WTC11 (cell line): Measurements from ENCODE around the gene ATP7A. TPM values are rescaled to one million over a fixed set of nuclear protein-coding genes. Genes with fewer than 3 reads are reported as not detected.

Source experiments
- ATAC-seq: fragments of 200-7000 bp; cut with Tn5 transposase; 2 replicates; pipeline ENCODE4 v1.10.0; 2021; ENCODE audit warnings: mild to moderate bottlenecking, moderate library complexity
- CTCF ChIA-PET: fragments of 300-600 bp; sonication (Branson Sonifier 250); formaldehyde crosslinking; loops from one replicate; lab custom pipeline; 2021; ENCODE audit warnings: antibody characterized with exemption; lab: Charles Lee
- POLR2A ChIA-PET: fragments of 350-600 bp; sonication (Branson Sonifier 250); formaldehyde crosslinking; loops from one replicate; lab custom pipeline; 2021; ENCODE audit warnings: antibody characterized with exemption; lab: Charles Lee
- DNase-seq: peaks from one replicate; pipeline ENCODE4 v3.0.0; 2021; ENCODE audit warnings: low spot score
- H3K27ac Mint-ChIP-seq: 2 replicates; pipeline ENCODE4 v1.8.0; 2021; ENCODE audit warnings: mixed read lengths
- H3K27me3 Mint-ChIP-seq: 2 replicates; pipeline ENCODE4 v1.8.0; 2021; ENCODE audit warnings: low read depth, mild to moderate bottlenecking, moderate library complexity, mixed read lengths
- H3K36me3 Mint-ChIP-seq: 2 replicates; pipeline ENCODE4 v1.8.0; 2021; ENCODE audit warnings: mixed read lengths
- H3K4me1 Mint-ChIP-seq: 2 replicates; pipeline ENCODE4 v1.8.0; 2022; ENCODE audit warnings: mixed read lengths
- H3K4me3 Mint-ChIP-seq: 2 replicates; pipeline ENCODE4 v1.8.0; 2021; ENCODE audit warnings: mild to moderate bottlenecking, moderate library complexity, mixed read lengths
- H3K9me3 Mint-ChIP-seq: 2 replicates; pipeline ENCODE4 v1.8.0; 2021; ENCODE audit warnings: mixed read lengths
- ATF1 ChIP-seq: sonication (generic); formaldehyde crosslinking; IDR thresholded peaks from 2 replicates; pipeline ENCODE4 v1.8.1; 2023; ENCODE audit warnings: mild to moderate bottlenecking, moderate library complexity, missing genetic modification reagents
- ETV6 ChIP-seq: sonication (generic); formaldehyde crosslinking; IDR thresholded peaks from 2 replicates; pipeline ENCODE4 v1.8.1; 2022; ENCODE audit warnings: mild to moderate bottlenecking, missing genetic modification reagents
- HMGA2 ChIP-seq: fragments of 250-450 bp; sonication (Bioruptor Pico); IDR thresholded peaks from 2 replicates; pipeline ENCODE4 v1.4.0; 2021; ENCODE audit warnings: mild to moderate bottlenecking, moderate library complexity
- IRF2 ChIP-seq: sonication (generic); formaldehyde crosslinking; IDR thresholded peaks from 2 replicates; pipeline ENCODE4 v1.8.0; 2022; ENCODE audit warnings: low read depth, missing genetic modification reagents, borderline replicate concordance
- NR1H2 ChIP-seq: sonication (generic); formaldehyde crosslinking; IDR thresholded peaks from 2 replicates; pipeline ENCODE4 v1.9.0; 2021; ENCODE audit warnings: mild to moderate bottlenecking, moderate library complexity, missing genetic modification reagents
- OVOL2 ChIP-seq: fragments of 250-450 bp; sonication (Bioruptor Pico); IDR thresholded peaks from 2 replicates; pipeline ENCODE4 v1.9.0; 2021; ENCODE audit warnings: mild to moderate bottlenecking, borderline replicate concordance
- SOX15 ChIP-seq: fragments of 250-450 bp; sonication (Bioruptor Pico); IDR thresholded peaks from 2 replicates; pipeline ENCODE4 v1.9.0; 2021; ENCODE audit warnings: mild to moderate bottlenecking
- SP1 ChIP-seq: sonication (generic); formaldehyde crosslinking; conservative IDR thresholded peaks from 2 replicates; pipeline ENCODE4 v1.8.1; 2022; ENCODE audit warnings: missing genetic modification reagents
- TCF7 ChIP-seq: sonication (generic); formaldehyde crosslinking; IDR thresholded peaks from 2 replicates; pipeline ENCODE4 v1.8.0; 2022; ENCODE audit warnings: mild to moderate bottlenecking, low read depth, missing genetic modification reagents, moderate library complexity
- TEAD1 ChIP-seq: sonication (generic); formaldehyde crosslinking; IDR thresholded peaks from 2 replicates; pipeline ENCODE4 v1.8.0; 2022; ENCODE audit warnings: mild to moderate bottlenecking, missing genetic modification reagents
- ZNF138 ChIP-seq: sonication (generic); formaldehyde crosslinking; conservative IDR thresholded peaks from 2 replicates; pipeline ENCODE4 v1.8.1; 2022; ENCODE audit warnings: mild to moderate bottlenecking, moderate library complexity, missing genetic modification reagents
- ZNF219 ChIP-seq: sonication (generic); formaldehyde crosslinking; IDR thresholded peaks from 2 replicates; pipeline ENCODE4 v1.8.0; 2023; ENCODE audit warnings: missing genetic modification reagents, mild to moderate bottlenecking, borderline replicate concordance
- ZNF263 ChIP-seq: sonication (generic); formaldehyde crosslinking; IDR thresholded peaks from 2 replicates; pipeline ENCODE4 v1.8.1; 2022; ENCODE audit warnings: low read depth, mild to moderate bottlenecking, moderate library complexity, missing genetic modification reagents
- total RNA-seq: library from RNA; stranded (reverse); gene quantifications from 3 replicates; pipeline ENCODE4 v1.2.3, GENCODE V29; 2021
- TF ChIP-seq, protein P1 (sequence below): fragments of 250-450 bp; sonication (Bioruptor Pico); IDR thresholded peaks from 2 replicates; pipeline ENCODE4 v1.9.0; 2021; ENCODE audit warnings: mild to moderate bottlenecking
- TF ChIP-seq, protein P2 (sequence below): sonication (generic); formaldehyde crosslinking; IDR thresholded peaks from 2 replicates; pipeline ENCODE4 v1.8.0; 2023; ENCODE audit warnings: mild to moderate bottlenecking, missing genetic modification reagents
- TF ChIP-seq, protein P3 (sequence below): sonication (generic); formaldehyde crosslinking; IDR thresholded peaks from 2 replicates; pipeline ENCODE4 v1.8.0; 2022; ENCODE audit warnings: mild to moderate bottlenecking, missing genetic modification reagents
- TF ChIP-seq, protein P4 (sequence below): sonication (generic); formaldehyde crosslinking; IDR thresholded peaks from 2 replicates; pipeline ENCODE4 v1.8.1; 2022; ENCODE audit warnings: low read depth, missing genetic modification reagents, borderline replicate concordance
- TF ChIP-seq, protein P5 (sequence below): sonication (generic); formaldehyde crosslinking; IDR thresholded peaks from 2 replicates; pipeline ENCODE4 v1.8.0; 2022; ENCODE audit warnings: mild to moderate bottlenecking, missing genetic modification reagents
- TF ChIP-seq, protein P6 (sequence below): fragments of 250-450 bp; sonication (Bioruptor Pico); IDR thresholded peaks from 2 replicates; pipeline ENCODE4 v2.1.2; 2022; ENCODE audit warnings: mild to moderate bottlenecking, moderate library complexity
- TF ChIP-seq, protein P7 (sequence below): sonication (generic); formaldehyde crosslinking; IDR thresholded peaks from 2 replicates; pipeline ENCODE4 v1.8.0; 2022; ENCODE audit warnings: mild to moderate bottlenecking, missing genetic modification reagents

The ATP7A gene
- total RNA-seq, 1 experiment from 2014 or later, result 2.8 TPM

DNA sequence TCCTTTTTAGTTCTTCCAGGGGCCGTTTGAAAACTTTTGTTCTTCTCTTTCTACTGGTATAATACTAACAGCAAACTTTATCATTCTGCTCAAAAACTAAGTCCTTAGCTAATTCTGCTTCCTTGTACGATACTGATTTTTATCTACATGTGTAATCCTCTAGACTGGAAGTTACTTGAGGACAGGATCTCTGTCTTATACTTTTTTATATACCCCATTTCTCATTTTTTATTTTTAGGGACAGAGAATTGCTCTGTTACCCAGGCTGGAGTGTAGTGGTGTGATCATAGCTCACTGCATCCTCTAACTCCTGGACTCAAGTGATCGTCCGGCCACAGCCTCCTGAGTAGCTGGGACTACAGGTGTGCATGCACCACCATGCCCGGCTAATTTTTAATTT is 9.0 kb upstream of the ATP7A start:
- ChIA-PET POLR2A (no interaction called here), CTCF (no interaction called here)
- H3K27ac Mint-ChIP-seq, result no peak overlapping the region

DNA sequence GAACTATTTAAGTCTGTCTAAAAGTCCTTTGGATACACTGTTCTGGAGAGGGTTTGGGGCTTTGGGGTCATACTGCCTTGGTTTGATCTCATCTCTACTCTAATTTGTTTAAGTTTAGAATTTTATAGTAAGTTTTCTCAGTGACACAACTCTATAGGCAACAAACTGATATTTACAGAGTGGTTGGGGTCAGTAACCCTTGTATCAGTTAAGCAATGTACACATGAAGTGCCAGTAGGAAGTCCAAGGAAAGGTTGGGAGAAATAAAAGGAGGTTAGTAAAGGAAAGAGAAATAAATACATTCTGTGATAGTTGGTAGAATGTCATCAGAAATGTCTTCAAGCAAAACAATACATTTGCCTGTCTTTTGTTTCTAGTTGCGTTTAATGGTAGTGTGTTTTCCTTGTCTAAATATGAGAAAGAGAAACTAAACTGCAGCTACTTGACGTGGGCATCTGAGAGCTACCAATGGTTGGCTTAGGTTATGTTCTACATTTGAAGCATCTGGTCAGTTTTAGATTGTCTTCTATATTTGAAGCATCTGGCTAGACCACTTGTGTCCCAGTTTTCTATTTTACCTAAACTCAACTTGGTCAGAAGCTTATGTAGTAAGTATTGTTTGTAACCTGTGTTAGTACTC is 6.9 kb downstream of the ATP7A start:
- H3K27ac Mint-ChIP-seq, result no peak overlapping the region
- ChIA-PET CTCF (no interaction called here), POLR2A (no interaction called here)
- H3K4me3 Mint-ChIP-seq, result no peak overlapping the region
- H3K36me3 Mint-ChIP-seq, result no peaks in the 10 kb centered on the region
- no peak for DNase-seq
- H3K27me3 Mint-ChIP-seq, result no peaks in the 10 kb centered on the region
- H3K4me1 Mint-ChIP-seq, result no peaks in the 10 kb centered on the region
- ATAC-seq, result no peak
- TF ChIP-seq ATF1 (CRISPR knock-in tag) (no peak), NR1H2 (CRISPR knock-in tag) (no peak), TCF7 (CRISPR knock-in tag) (no peak), TEAD1 (CRISPR knock-in tag) (no peak)
- TF ChIP-seq, protein P1, sequence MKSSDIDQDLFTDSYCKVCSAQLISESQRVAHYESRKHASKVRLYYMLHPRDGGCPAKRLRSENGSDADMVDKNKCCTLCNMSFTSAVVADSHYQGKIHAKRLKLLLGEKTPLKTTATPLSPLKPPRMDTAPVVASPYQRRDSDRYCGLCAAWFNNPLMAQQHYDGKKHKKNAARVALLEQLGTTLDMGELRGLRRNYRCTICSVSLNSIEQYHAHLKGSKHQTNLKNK (CRISPR knock-in tag), result no peak
- TF ChIP-seq, protein P2, sequence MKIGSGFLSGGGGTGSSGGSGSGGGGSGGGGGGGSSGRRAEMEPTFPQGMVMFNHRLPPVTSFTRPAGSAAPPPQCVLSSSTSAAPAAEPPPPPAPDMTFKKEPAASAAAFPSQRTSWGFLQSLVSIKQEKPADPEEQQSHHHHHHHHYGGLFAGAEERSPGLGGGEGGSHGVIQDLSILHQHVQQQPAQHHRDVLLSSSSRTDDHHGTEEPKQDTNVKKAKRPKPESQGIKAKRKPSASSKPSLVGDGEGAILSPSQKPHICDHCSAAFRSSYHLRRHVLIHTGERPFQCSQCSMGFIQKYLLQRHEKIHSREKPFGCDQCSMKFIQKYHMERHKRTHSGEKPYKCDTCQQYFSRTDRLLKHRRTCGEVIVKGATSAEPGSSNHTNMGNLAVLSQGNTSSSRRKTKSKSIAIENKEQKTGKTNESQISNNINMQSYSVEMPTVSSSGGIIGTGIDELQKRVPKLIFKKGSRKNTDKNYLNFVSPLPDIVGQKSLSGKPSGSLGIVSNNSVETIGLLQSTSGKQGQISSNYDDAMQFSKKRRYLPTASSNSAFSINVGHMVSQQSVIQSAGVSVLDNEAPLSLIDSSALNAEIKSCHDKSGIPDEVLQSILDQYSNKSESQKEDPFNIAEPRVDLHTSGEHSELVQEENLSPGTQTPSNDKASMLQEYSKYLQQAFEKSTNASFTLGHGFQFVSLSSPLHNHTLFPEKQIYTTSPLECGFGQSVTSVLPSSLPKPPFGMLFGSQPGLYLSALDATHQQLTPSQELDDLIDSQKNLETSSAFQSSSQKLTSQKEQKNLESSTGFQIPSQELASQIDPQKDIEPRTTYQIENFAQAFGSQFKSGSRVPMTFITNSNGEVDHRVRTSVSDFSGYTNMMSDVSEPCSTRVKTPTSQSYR (CRISPR knock-in tag), result no peak
- peaks cover 4% of the 10 kb centered on the region; the same call in 1 of the 2 replicates for H3K9me3 Mint-ChIP-seq

More for the DNA sequence above, 9.0 kb upstream of the ATP7A start:
- peaks cover 34% of the 10 kb centered on the region for H3K36me3 Mint-ChIP-seq
- DNase-seq (no peak), ATAC-seq (no peak)
- no peaks in the 10 kb centered on the region for H3K27me3 Mint-ChIP-seq
- peak overlapping the region; percentile 98 for H3K4me3 Mint-ChIP-seq
- TF ChIP-seq IRF2 (CRISPR knock-in tag), result no peak
- TF ChIP-seq ETV6 (CRISPR knock-in tag), result no peak
- TF ChIP-seq NR1H2 (CRISPR knock-in tag), result no peak
- no peak for TF ChIP-seq ZNF219
- no peak for TF ChIP-seq SP1
- TF ChIP-seq, protein P3, sequence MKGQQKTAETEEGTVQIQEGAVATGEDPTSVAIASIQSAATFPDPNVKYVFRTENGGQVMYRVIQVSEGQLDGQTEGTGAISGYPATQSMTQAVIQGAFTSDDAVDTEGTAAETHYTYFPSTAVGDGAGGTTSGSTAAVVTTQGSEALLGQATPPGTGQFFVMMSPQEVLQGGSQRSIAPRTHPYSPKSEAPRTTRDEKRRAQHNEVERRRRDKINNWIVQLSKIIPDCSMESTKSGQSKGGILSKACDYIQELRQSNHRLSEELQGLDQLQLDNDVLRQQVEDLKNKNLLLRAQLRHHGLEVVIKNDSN (CRISPR knock-in tag), result no peak
- TF ChIP-seq ZNF138 (CRISPR knock-in tag), result no peak
- no peak for TF ChIP-seq ATF1 (CRISPR knock-in tag)
- TF ChIP-seq, protein P4, sequence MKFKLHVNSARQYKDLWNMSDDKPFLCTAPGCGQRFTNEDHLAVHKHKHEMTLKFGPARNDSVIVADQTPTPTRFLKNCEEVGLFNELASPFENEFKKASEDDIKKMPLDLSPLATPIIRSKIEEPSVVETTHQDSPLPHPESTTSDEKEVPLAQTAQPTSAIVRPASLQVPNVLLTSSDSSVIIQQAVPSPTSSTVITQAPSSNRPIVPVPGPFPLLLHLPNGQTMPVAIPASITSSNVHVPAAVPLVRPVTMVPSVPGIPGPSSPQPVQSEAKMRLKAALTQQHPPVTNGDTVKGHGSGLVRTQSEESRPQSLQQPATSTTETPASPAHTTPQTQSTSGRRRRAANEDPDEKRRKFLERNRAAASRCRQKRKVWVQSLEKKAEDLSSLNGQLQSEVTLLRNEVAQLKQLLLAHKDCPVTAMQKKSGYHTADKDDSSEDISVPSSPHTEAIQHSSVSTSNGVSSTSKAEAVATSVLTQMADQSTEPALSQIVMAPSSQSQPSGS (CRISPR knock-in tag), result no peak
- no peak for TF ChIP-seq OVOL2 (CRISPR knock-in tag)
- TF ChIP-seq, protein P5, sequence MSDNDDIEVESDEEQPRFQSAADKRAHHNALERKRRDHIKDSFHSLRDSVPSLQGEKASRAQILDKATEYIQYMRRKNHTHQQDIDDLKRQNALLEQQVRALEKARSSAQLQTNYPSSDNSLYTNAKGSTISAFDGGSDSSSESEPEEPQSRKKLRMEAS (CRISPR knock-in tag), result no peak
- TF ChIP-seq ZNF263, result no peak
- TF ChIP-seq HMGA2 (CRISPR knock-in tag), result no peak
- TF ChIP-seq, protein P6, sequence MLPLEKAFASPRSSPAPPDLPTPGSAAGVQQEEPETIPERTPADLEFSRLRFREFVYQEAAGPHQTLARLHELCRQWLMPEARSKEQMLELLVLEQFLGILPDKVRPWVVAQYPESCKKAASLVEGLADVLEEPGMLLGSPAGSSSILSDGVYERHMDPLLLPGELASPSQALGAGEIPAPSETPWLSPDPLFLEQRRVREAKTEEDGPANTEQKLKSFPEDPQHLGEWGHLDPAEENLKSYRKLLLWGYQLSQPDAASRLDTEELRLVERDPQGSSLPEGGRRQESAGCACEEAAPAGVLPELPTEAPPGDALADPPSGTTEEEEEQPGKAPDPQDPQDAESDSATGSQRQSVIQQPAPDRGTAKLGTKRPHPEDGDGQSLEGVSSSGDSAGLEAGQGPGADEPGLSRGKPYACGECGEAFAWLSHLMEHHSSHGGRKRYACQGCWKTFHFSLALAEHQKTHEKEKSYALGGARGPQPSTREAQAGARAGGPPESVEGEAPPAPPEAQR, result no peak
- no peak for TF ChIP-seq SOX15
- TF ChIP-seq, protein P7, sequence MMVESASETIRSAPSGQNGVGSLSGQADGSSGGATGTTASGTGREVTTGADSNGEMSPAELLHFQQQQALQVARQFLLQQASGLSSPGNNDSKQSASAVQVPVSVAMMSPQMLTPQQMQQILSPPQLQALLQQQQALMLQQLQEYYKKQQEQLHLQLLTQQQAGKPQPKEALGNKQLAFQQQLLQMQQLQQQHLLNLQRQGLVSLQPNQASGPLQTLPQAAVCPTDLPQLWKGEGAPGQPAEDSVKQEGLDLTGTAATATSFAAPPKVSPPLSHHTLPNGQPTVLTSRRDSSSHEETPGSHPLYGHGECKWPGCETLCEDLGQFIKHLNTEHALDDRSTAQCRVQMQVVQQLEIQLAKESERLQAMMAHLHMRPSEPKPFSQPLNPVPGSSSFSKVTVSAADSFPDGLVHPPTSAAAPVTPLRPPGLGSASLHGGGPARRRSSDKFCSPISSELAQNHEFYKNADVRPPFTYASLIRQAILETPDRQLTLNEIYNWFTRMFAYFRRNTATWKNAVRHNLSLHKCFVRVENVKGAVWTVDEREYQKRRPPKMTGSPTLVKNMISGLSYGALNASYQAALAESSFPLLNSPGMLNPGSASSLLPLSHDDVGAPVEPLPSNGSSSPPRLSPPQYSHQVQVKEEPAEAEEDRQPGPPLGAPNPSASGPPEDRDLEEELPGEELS, result no peak
- TF ChIP-seq, all 79 proteins: peak for 0
- Mint-ChIP-seq H3K9me3 (no peaks in the 10 kb centered on the region), H3K4me1 (peaks cover 7% of the 10 kb centered on the region)
